ENCODE data around the gene PXDN.

DNA sequence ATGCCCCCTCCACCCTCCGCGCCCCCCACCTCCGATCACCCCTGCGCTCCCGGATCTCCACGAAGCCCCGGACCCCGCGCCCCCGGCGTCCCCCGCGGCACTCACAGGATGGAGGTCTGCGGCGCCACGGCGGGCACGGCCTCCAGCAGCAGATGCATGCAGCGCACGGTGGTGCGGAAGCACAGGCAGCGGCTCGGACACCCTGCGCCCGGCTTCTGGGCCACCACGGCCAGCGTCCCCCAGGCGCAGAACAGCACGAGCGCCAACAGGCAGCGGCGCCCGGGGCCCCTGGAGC lies 217 bp downstream of the PXDN start:
- TF ChIP-seq, protein P1, sequence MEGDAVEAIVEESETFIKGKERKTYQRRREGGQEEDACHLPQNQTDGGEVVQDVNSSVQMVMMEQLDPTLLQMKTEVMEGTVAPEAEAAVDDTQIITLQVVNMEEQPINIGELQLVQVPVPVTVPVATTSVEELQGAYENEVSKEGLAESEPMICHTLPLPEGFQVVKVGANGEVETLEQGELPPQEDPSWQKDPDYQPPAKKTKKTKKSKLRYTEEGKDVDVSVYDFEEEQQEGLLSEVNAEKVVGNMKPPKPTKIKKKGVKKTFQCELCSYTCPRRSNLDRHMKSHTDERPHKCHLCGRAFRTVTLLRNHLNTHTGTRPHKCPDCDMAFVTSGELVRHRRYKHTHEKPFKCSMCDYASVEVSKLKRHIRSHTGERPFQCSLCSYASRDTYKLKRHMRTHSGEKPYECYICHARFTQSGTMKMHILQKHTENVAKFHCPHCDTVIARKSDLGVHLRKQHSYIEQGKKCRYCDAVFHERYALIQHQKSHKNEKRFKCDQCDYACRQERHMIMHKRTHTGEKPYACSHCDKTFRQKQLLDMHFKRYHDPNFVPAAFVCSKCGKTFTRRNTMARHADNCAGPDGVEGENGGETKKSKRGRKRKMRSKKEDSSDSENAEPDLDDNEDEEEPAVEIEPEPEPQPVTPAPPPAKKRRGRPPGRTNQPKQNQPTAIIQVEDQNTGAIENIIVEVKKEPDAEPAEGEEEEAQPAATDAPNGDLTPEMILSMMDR (IDR thresholded peaks at IDR 0.05), result no peak
- TF ChIP-seq POLR2A (IDR thresholded peaks at IDR 0.05), result no peak

Data from esophagus squamous epithelium (tissue), 4 donors.